IMR-90 (cell line): ENCODE data around the gene TRMT2A. TPM values are rescaled to one million over a fixed set of nuclear protein-coding genes. Genes with fewer than 3 reads are reported as not detected.

ENCODE experiments used
- ATAC-seq: fragments of 200-7000 bp; cut with Tn5 transposase; 2 replicates; pipeline ENCODE4 v1.9.1; 2020; ENCODE audit warnings: low read depth, mild to moderate bottlenecking, moderate library complexity
- BruUV-seq: library from RNA; stranded (reverse); fragments of 400-500 nt; replicated peaks from 2 replicates; lab custom pipeline; 2021; lab: Mats Ljungman, UMichigan
- CTCF ChIA-PET: fragments of 300-600 bp; formaldehyde crosslinking; extraction: SDS; loops from one replicate; lab custom pipeline; 2021; ENCODE audit warnings: antibody characterized with exemption; lab: Yijun Ruan, JAX
- POLR2A ChIA-PET: fragments of 300-600 bp; sonication (Branson Sonifier 250); formaldehyde crosslinking; loops from one replicate; lab custom pipeline; 2022; ENCODE audit warnings: antibody characterized with exemption; ENCODE audit not compliant: unreplicated experiment; lab: Charles Lee
- DNase-seq: peaks from one replicate; pipeline ENCODE4 v3.0.0; 2013
- H2AFZ ChIP-seq: replicated peaks from 2 replicates; pipeline ENCODE3; 2013; ENCODE audit warnings: low read length, mild to moderate bottlenecking; ENCODE audit not compliant: poor library complexity
- H2AK5ac ChIP-seq: 2 replicates; pipeline ENCODE4 v1.6.1; 2013; ENCODE audit warnings: low read depth, low read length, inconsistent platforms
- H2AK9ac ChIP-seq: replicated peaks from 2 replicates; pipeline ENCODE3; 2013; ENCODE audit warnings: mild to moderate bottlenecking, low read depth, low read length, moderate library complexity; ENCODE audit not compliant: poor library complexity
- H2BK120ac ChIP-seq: 2 replicates; pipeline ENCODE4 v1.6.1; 2013; ENCODE audit warnings: low read depth, low read length, inconsistent platforms
- H2BK15ac ChIP-seq: 3 replicates; pipeline ENCODE4 v1.6.1; 2013; ENCODE audit warnings: low read depth, low read length, inconsistent platforms
- H2BK20ac ChIP-seq: 2 replicates; pipeline ENCODE4 v1.6.1; 2013; ENCODE audit warnings: low read depth, mild to moderate bottlenecking, inconsistent platforms, low read length, moderate library complexity
- H2BK5ac ChIP-seq: 2 replicates; pipeline ENCODE4 v1.6.1; 2013; ENCODE audit warnings: mild to moderate bottlenecking, low read depth, low read length, inconsistent platforms; ENCODE audit not compliant: poor library complexity, severe bottlenecking
- H3K14ac ChIP-seq: replicated peaks from 2 replicates; pipeline ENCODE4 v1.6.1; 2013; ENCODE audit warnings: low read depth, low read length, inconsistent platforms
- H3K18ac ChIP-seq: 2 replicates; pipeline ENCODE4 v1.6.1; 2013; ENCODE audit warnings: low read depth, low read length, control low read depth
- H3K23ac ChIP-seq: 2 replicates; pipeline ENCODE4 v1.6.1; 2013; ENCODE audit warnings: low read depth, low read length, inconsistent platforms
- H3K27ac ChIP-seq: 2 replicates; pipeline ENCODE4 v1.5.1; 2013; ENCODE audit warnings: mild to moderate bottlenecking, control low read depth, low read length; ENCODE audit not compliant: insufficient read depth
- H3K27me3 ChIP-seq: 2 replicates; pipeline ENCODE4 v1.6.1; 2013; ENCODE audit warnings: low read length; ENCODE audit not compliant: control insufficient read depth, insufficient read depth
- H3K36me3 ChIP-seq: 2 replicates; pipeline ENCODE4 v1.6.1; 2013; ENCODE audit warnings: low read length, mixed read lengths; ENCODE audit not compliant: control insufficient read depth, insufficient read depth
- H3K4ac ChIP-seq: 2 replicates; pipeline ENCODE4 v1.6.1; 2013; ENCODE audit warnings: low read depth, low read length, inconsistent platforms
- H3K4me1 ChIP-seq: 2 replicates; pipeline ENCODE4 v1.6.1; 2013; ENCODE audit warnings: low read length, mixed read lengths; ENCODE audit not compliant: control insufficient read depth, insufficient read depth
- H3K4me2 ChIP-seq: 2 replicates; pipeline ENCODE4 v1.6.1; 2013; ENCODE audit warnings: low read depth, mild to moderate bottlenecking, control low read depth, low read length, moderate library complexity
- H3K4me3 ChIP-seq: 2 replicates; pipeline ENCODE4 v1.5.1; 2013; ENCODE audit warnings: low read depth, mild to moderate bottlenecking, control low read depth, low read length, moderate library complexity; ENCODE audit not compliant: insufficient read depth
- H3K56ac ChIP-seq: 2 replicates; pipeline ENCODE4 v1.6.1; 2013; ENCODE audit warnings: low read length, inconsistent platforms; ENCODE audit not compliant: insufficient read depth; ENCODE audit errors: extremely low read depth
- H3K79me1 ChIP-seq, 2 experiments: 2 replicates each; pipeline ENCODE4 v1.6.1; 2013; ENCODE audit warnings: low read length in 2 of 2, inconsistent platforms in 1 of 2, low read depth in 1 of 2
- H3K9ac ChIP-seq: 2 replicates; pipeline ENCODE4 v1.6.1; 2013; ENCODE audit warnings: low read depth, low read length, control low read depth
- H3K9me1 ChIP-seq: 2 replicates; pipeline ENCODE4 v1.6.1; 2013; ENCODE audit warnings: low read length, inconsistent platforms; ENCODE audit not compliant: insufficient read depth
- H3K9me3 ChIP-seq: 2 replicates; pipeline ENCODE4 v1.6.1; 2013; ENCODE audit warnings: low read length; ENCODE audit not compliant: control insufficient read depth, insufficient read depth
- H4K20me1 ChIP-seq: 2 replicates; pipeline ENCODE4 v1.6.1; 2013; ENCODE audit warnings: low read length, inconsistent platforms; ENCODE audit not compliant: insufficient read depth
- H4K5ac ChIP-seq: 2 replicates; pipeline ENCODE4 v1.6.1; 2013; ENCODE audit warnings: mild to moderate bottlenecking, low read depth, low read length, control low read depth
- H4K8ac ChIP-seq, 2 experiments: 2 replicates each; pipeline ENCODE4 v1.6.1; 2013; ENCODE audit warnings: low read depth in 2 of 2, low read length in 2 of 2, control low read depth in 1 of 2, inconsistent platforms in 1 of 2
- H4K91ac ChIP-seq: 2 replicates; pipeline ENCODE4 v1.6.1; 2013; ENCODE audit warnings: low read depth, low read length, inconsistent platforms; ENCODE audit not compliant: insufficient read depth
- CHD1 ChIP-seq: IDR thresholded peaks from 2 replicates; pipeline ENCODE4 v1.6.1; 2012; ENCODE audit warnings: low read depth, low read length, improper control_type of control experiment
- ELK1 ChIP-seq: fragments of 150-350 bp; IDR thresholded peaks from 2 replicates; pipeline ENCODE4 v1.6.1; 2016; ENCODE audit warnings: low read depth, mild to moderate bottlenecking, low read length, moderate library complexity, borderline replicate concordance
- FOS ChIP-seq: fragments of 150-350 bp; IDR thresholded peaks from 2 replicates; pipeline ENCODE4 v1.6.1; 2016; ENCODE audit warnings: low read depth, low read length
- MAFK ChIP-seq: IDR thresholded peaks from 2 replicates; pipeline ENCODE4 v1.6.1; 2012; ENCODE audit warnings: low read depth, low read length, improper control_type of control experiment
- MAZ ChIP-seq: IDR thresholded peaks from 2 replicates; pipeline ENCODE4 v1.6.1; 2012; ENCODE audit warnings: low read depth, mild to moderate bottlenecking, low read length, improper control_type of control experiment, moderate library complexity, borderline replicate concordance
- MXI1 ChIP-seq: IDR thresholded peaks from 2 replicates; pipeline ENCODE4 v1.6.1; 2012; ENCODE audit warnings: low read depth, mild to moderate bottlenecking, low read length, moderate library complexity, borderline replicate concordance
- POLR2A ChIP-seq: IDR thresholded peaks from 2 replicates; pipeline ENCODE4 v1.6.1; 2012; ENCODE audit warnings: mild to moderate bottlenecking, low read depth, low read length
- RCOR1 ChIP-seq: IDR thresholded peaks from 2 replicates; pipeline ENCODE4 v1.6.1; 2012; ENCODE audit warnings: mild to moderate bottlenecking, low read length, improper control_type of control experiment; ENCODE audit not compliant: insufficient replicate concordance
- RFX5 ChIP-seq: IDR thresholded peaks from 2 replicates; pipeline ENCODE4 v1.8.0; 2012; ENCODE audit warnings: low read depth, mild to moderate bottlenecking, low read length, moderate library complexity
- USF2 ChIP-seq: fragments of 150-350 bp; IDR thresholded peaks from 2 replicates; pipeline ENCODE4 v1.6.1; 2017; ENCODE audit warnings: mild to moderate bottlenecking, antibody characterized with exemption, low read length, low read depth
- WGBS, 2 experiments: methylation state at CpG; one replicate each; pipeline versions ENCODE4 v1.1.5 to v1.1.7; 2013; ENCODE audit warnings: missing lambda C conversion rate in 2 of 2; ENCODE audit not compliant: insufficient read length in 1 of 2; ENCODE audit errors: extremely low coverage in 2 of 2; 5-methylcytosine and 5-hydroxymethylcytosine counted together
- dilution Hi-C: fragments of 300-500 bp; cut with HindIII; formaldehyde crosslinking; loops from one replicate; pipeline ENCODE4 v1.14.3; 2018; ENCODE audit warnings: low sequenced_read_pairs; ENCODE audit not compliant: unreplicated experiment
- in situ Hi-C: fragments of 300-500 bp; cut with MboI; formaldehyde crosslinking; loops from 3 replicates; pipeline ENCODE4 v1.14.3; 2019; ENCODE audit warnings: low sequenced_read_pairs, inconsistent platforms, mixed read lengths
- intact Hi-C: fragments of 100-400 bp; cut with micrococcal nuclease; formaldehyde crosslinking; loops from 2 replicates; pipeline ENCODE4 v1.10.0; 2022
- polyA plus RNA-seq, 3 experiments: library from polyadenylated mRNA; depleted of rRNA; stranded (reverse); fragments of >200 nt; gene quantifications; 2 replicates each; pipeline ENCODE4 v1.2.3, GENCODE V29; 2012; ENCODE audit warnings: low replicate concordance in 1 of 3
- total RNA-seq: library from RNA; depleted of rRNA; stranded (reverse); fragments of >200 nt; gene quantifications from 2 replicates; pipeline ENCODE4 v1.2.3, GENCODE V29; 2012

TRMT2A gene
- total and polyA plus RNA-seq, 2 of the 4 experiments (the other 2 are of a cell fraction): 22.0 to 39.1 TPM

GRCh38 chr22:20150381-20151275 lies 33.6 kb upstream of the TRMT2A start, which contains the start of gene CCDC188:
TSS of gene CCDC188 (minus strand) at chr22:20151055. CDS start at chr22:20150986, 69 bp downstream.
- WGBS, 2 experiments: 81% methylated on average over 3 of the region's 14 CpGs; no CpG with 5 or more reads in 1 of the 2 experiments
- Histone ChIP-seq H3K9me1 (no peaks in the 10 kb centered on the region), H4K91ac (no peak within 1 kb of the TSS), H2BK120ac (no peak within 1 kb of the TSS), H2AK5ac (no peak within 1 kb of the TSS), H3K23ac (no peak within 1 kb of the TSS), H3K18ac (no peak within 1 kb of the TSS), H2BK15ac (no peak within 1 kb of the TSS), H3K27me3 (no peaks in the 10 kb centered on the region), H3K4ac (no peak within 1 kb of the TSS), H3K79me1 (peaks cover 0 to 4% of the 10 kb centered on the region in 2 experiments; a peak in 1 of 4 replicates), H3K36me3 (peaks cover 4% of the 10 kb centered on the region; the same call in 1 of the 2 replicates), H3K4me1 (peaks cover 8% of the 10 kb centered on the region), H2BK20ac (no peak within 1 kb of the TSS), H4K20me1 (peaks cover 9% of the 10 kb centered on the region; the same call in 1 of the 2 replicates), H4K8ac (no peak within 1 kb of the TSS), H2BK5ac (no peak within 1 kb of the TSS), H3K14ac (no peak within 1 kb of the TSS), H3K4me3 (no peak within 1 kb of the TSS), H4K5ac (no peak within 1 kb of the TSS), H3K9ac (no peak within 1 kb of the TSS), H2AK9ac (no peak within 1 kb of the TSS), H3K9me3 (no peaks in the 10 kb centered on the region), H2AFZ (no peak within 1 kb of the TSS), H3K56ac (no peak within 1 kb of the TSS), H3K27ac (no peak within 1 kb of the TSS), H3K4me2 (no peak within 1 kb of the TSS)
- TF ChIP-seq FOS: no peak
- TF ChIP-seq RFX5: no peak
- no peak for TF ChIP-seq POLR2A
- TF ChIP-seq RCOR1: no peak
- TF ChIP-seq CHD1: no peak
- TF ChIP-seq ELK1: no peak
- TF ChIP-seq MAZ: no peak
- no peak for TF ChIP-seq MAFK
- no peak for TF ChIP-seq MXI1
- TF ChIP-seq USF2: no peak
- no TSS peak for BruUV-seq
- in situ Hi-C loops (loop anchor here (10.0 kb wide), 1 partner anchor 304 kb away; no protein-coding TSS in a partner anchor), dilution Hi-C loops (no loop called here), intact Hi-C loops (no loop called here)
- ATAC-seq (no peak), DNase-seq (no peak)
- ChIA-PET CTCF (no interaction called here), POLR2A (no interaction called here)
